ENCODE data around the gene TJP3.

Gene TJP3

DNA sequence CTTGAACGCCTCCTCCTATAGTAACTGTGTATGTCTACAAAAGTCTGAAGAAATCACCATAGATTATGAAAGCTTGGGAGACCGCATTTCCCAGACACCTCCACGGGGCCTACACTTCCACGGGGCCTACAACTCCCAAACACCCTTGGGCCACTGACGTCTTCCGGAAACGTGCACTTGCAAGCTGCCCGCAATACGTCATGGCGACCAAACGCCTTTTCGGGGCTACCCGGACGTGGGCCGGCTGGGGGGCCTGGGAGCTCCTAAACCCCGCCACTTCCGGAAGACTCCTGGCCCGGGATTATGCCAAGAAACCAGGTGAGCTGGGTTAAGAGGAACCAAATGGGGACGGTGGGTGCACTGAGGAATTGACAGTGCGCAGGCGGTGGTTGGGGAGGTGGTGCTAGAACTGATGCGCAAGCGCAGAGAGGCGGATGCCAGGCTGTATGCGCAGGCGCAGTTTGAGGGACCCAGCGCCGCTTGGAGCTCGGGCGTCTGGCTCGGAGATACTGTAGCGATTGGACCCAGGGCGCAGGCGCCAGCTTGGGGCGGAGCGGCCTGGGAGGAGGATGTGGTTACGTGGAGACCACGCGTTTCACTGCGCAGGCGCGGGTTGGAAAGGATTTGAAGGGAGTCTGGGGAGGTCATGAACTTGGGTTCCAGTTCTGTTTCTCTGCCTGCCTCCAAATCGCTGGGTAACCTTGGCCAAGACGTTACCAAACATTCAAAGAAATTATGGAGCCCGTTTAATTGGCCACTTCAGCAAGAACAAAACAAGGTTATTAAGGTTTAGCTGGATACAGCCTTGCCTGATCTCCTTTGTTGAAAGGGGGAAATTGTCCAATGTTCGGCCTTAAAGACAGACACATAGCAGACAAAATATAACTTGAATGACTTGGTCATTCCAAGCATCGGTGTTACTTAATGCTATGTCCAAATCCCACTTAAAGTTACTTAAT, 54.6 kb downstream of the TJP3 start, which contains the start of gene MRPL54:
Gene MRPL54, plus strand, starts transcription at position 182 of the 959 bp plus-strand sequence. Its CDS starts 19 bp downstream, at position 201.
- TF ChIP-seq TAF1 (IDR thresholded peaks at IDR 0.05; ENCODE audit: borderline replicate concordance, insufficient read depth, low read length) (peak; percentile 83), SIN3A (IDR thresholded peaks at IDR 0.05; ENCODE audit: borderline replicate concordance, insufficient read depth, low read length) (0 out of 2 replicates have a peak, but pooled peaks have one; percentile 17), REST (IDR thresholded peaks at IDR 0.05; ENCODE audit: insufficient read depth in 1 of 2, low read depth in 2 of 2, low read length in 2 of 2) (peak in 1 of 2 experiments; percentile 34; a peak in 1 of 4 replicates), POLR2AphosphoS5 (IDR thresholded peaks at IDR 0.05; ENCODE audit: low read depth, low read length) (peak; percentile 93), FOXP2 (optimal IDR thresholded peaks at IDR 0.05; ENCODE audit: borderline replicate concordance, extremely low read depth, extremely low read length, insufficient read depth) (peak; percentile 59)

DNA sequence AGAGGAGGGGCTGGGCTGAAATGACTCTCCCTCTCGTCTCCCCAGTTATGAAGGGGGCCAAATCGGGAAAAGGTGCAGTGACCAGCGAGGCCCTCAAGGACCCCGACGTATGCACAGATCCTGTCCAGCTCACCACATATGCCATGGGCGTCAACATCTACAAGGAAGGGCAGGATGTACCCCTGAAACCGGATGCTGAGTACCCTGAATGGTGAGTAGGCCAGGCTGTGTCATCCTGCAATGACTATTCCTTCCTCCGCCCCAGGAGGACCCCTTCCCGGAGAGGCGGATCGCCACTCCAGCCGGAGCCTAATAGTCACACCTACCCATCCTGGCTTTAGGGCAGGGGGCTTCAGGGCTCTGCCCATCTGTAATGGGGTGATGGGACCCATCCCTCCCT, 56.9 kb downstream of the TJP3 start:
- no peak for TF ChIP-seq FOXP2 (optimal IDR thresholded peaks at IDR 0.05; ENCODE audit: borderline replicate concordance, extremely low read depth, extremely low read length, insufficient read depth)
- TF ChIP-seq TAF1 (IDR thresholded peaks at IDR 0.05; ENCODE audit: borderline replicate concordance, insufficient read depth, low read length) = no peak
- no peak for TF ChIP-seq SIN3A (IDR thresholded peaks at IDR 0.05; ENCODE audit: borderline replicate concordance, insufficient read depth, low read length)
- TF ChIP-seq POLR2AphosphoS5 (IDR thresholded peaks at IDR 0.05; ENCODE audit: low read depth, low read length) = no peak
- TF ChIP-seq REST (IDR thresholded peaks at IDR 0.05; ENCODE audit: insufficient read depth in 1 of 2, low read depth in 2 of 2, low read length in 2 of 2) = no peak

DNA sequence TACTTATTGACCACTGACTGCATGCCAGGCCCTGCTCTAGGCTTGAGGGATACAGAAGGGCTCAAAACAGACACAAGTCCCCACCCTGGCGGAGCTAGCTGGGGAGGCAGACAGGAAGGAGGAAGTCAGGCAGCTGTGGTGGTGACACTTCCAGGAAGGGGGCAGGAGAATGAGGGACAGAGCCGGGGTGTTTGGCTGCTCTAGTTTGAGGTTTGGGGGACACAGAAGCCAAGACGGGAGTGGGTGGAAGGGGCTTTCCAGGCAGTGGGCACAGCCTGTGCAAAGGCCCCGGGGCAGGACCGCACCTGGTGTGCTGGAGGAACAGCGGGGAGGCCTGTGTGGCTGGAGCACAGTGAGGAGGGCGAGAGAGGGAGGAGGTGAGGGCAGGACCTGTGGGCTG, 58.3 kb downstream of the TJP3 start:
- no peak for TF ChIP-seq SIN3A (IDR thresholded peaks at IDR 0.05; ENCODE audit: borderline replicate concordance, insufficient read depth, low read length)
- TF ChIP-seq TAF1 (IDR thresholded peaks at IDR 0.05; ENCODE audit: borderline replicate concordance, insufficient read depth, low read length) = no peak
- no peak for TF ChIP-seq REST (IDR thresholded peaks at IDR 0.05; ENCODE audit: insufficient read depth in 1 of 2, low read depth in 2 of 2, low read length in 2 of 2)
- TF ChIP-seq FOXP2 (optimal IDR thresholded peaks at IDR 0.05; ENCODE audit: borderline replicate concordance, extremely low read depth, extremely low read length, insufficient read depth) = no peak

DNA sequence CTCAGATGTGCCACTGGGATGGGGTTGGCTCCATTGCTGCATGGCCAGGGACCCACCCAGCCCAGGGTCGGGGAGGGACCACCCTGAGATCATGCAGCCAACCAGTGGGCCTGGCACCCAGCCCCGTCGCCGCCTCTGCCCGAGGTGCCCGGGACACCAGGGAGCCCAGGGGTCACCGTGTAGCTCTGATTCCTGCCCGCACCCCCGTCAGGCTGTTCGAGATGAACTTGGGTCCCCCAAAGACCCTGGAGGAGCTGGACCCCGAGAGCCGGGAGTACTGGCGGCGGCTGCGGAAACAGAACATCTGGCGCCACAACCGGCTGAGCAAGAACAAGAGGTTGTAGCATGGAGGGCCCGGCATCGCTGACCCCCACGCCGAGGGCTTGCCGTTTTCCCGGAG, 58.9 kb downstream of the TJP3 start:
- TF ChIP-seq SIN3A (IDR thresholded peaks at IDR 0.05; ENCODE audit: borderline replicate concordance, insufficient read depth, low read length) = no peak
- TF ChIP-seq TAF1 (IDR thresholded peaks at IDR 0.05; ENCODE audit: borderline replicate concordance, insufficient read depth, low read length) = no peak
- TF ChIP-seq REST (IDR thresholded peaks at IDR 0.05; ENCODE audit: insufficient read depth in 1 of 2, low read depth in 2 of 2, low read length in 2 of 2) = no peak
- no peak for TF ChIP-seq FOXP2 (optimal IDR thresholded peaks at IDR 0.05; ENCODE audit: borderline replicate concordance, extremely low read depth, extremely low read length, insufficient read depth)
- TF ChIP-seq POLR2AphosphoS5 (IDR thresholded peaks at IDR 0.05; ENCODE audit: low read depth, low read length) = no peak

All from PFSK-1 (cell line).